Heart left ventricle (tissue), 16 donors: ENCODE results near the gene ATG2B. TPM values are rescaled to one million over a fixed set of nuclear protein-coding genes. Genes with fewer than 3 reads are reported as not detected.

Experiments used
- ATAC-seq, 4 donors: fragments of 200-7000 bp; cut with Tn5 transposase; one replicate each; pipeline ENCODE4 v1.9.1; 2020 to 2022; ENCODE audit warnings: moderate library complexity in 4 of 4, mild to moderate bottlenecking in 3 of 4, moderate number of reproducible peaks in 1 of 4
- DNase-seq, 5 donors: peaks; one replicate each; pipeline ENCODE4 v3.0.0-alpha.2; 2020
- H3K27ac ChIP-seq, 12 donors: fragments of 200-600 bp; sonication (generic) in 4 of 12; one replicate each; pipeline versions ENCODE4 v1.5.0 to v1.8.0; 2016 to 2022; ENCODE audit warnings: mild to moderate bottlenecking in 2 of 12
- H3K27me3 ChIP-seq, 9 donors: fragments of 200-600 bp; sonication (generic) in 2 of 9; one replicate each; pipeline versions ENCODE4 v1.5.1 to v1.8.0; 2016 to 2022; ENCODE audit warnings: mild to moderate bottlenecking in 3 of 9
- H3K36me3 ChIP-seq, 9 donors: fragments of 200-600 bp; sonication (generic) in 2 of 9; one replicate each; pipeline versions ENCODE4 v1.5.0 to v1.8.0; 2018 to 2022; ENCODE audit warnings: mild to moderate bottlenecking in 2 of 9
- H3K4me1 ChIP-seq, 12 donors: fragments of 200-600 bp; sonication (generic) in 4 of 12; one replicate each; pipeline versions ENCODE4 v1.5.0 to v1.8.0; 2016 to 2022; ENCODE audit warnings: mild to moderate bottlenecking in 3 of 12
- H3K4me3 ChIP-seq, 12 donors: fragments of 200-600 bp; sonication (generic) in 4 of 12; one replicate each; pipeline versions ENCODE4 v1.5.0 to v1.8.0; 2017 to 2022; ENCODE audit warnings: mild to moderate bottlenecking in 9 of 12, moderate library complexity in 4 of 12
- H3K9me3 ChIP-seq, 12 donors: fragments of 200-600 bp; sonication (generic) in 4 of 12; one replicate each; pipeline versions ENCODE4 v1.5.0 to v1.8.0; 2016 to 2022; ENCODE audit warnings: mild to moderate bottlenecking in 1 of 12
- CTCF ChIP-seq, 12 donors: fragments of 200-600 bp; sonication (generic) in 4 of 12; IDR thresholded peaks; one replicate each; pipeline versions ENCODE4 v1.5.0 to v1.8.0; 2018 to 2022; ENCODE audit warnings: antibody characterized with exemption in 12 of 12, mild to moderate bottlenecking in 5 of 12
- POLR2A ChIP-seq, 2 donors: fragments of 450-650 bp; IDR thresholded peaks; one replicate each; pipeline ENCODE4 v1.6.1; 2017; ENCODE audit warnings: antibody characterized with exemption in 2 of 2, mild to moderate bottlenecking in 2 of 2, moderate library complexity in 2 of 2
- WGBS, 4 donors: extraction: QIAGEN DNeasy Blood & Tissue Kit in 2 of 4; methylation state at CpG; one replicate each; pipeline versions ENCODE4 v1.1.5 to v1.1.7; 2013 to 2018; 5-methylcytosine and 5-hydroxymethylcytosine counted together
- intact Hi-C, 10 donors: fragments of 100-400 bp; cut with DNase I; formaldehyde crosslinking; loops; one replicate each; pipeline versions ENCODE4 v1.11.1 to v1.14.2; 2022
- polyA plus RNA-seq, 2 donors: library from polyadenylated mRNA; stranded (reverse); fragments of 200-250 nt; gene quantifications; one replicate each; pipeline ENCODE4 v1.2.3, GENCODE V29; 2013
- total RNA-seq, 9 donors: library from RNA; depleted of rRNA in 2 of 9; stranded (reverse); fragments of >200 nt in 2 of 9; fragmentation: NEBNext Ultra II Directional in 3 of 9; extraction: Animal tissue kit (Norgen Biotek cat#: 25700) in 3 of 9; gene quantifications; one replicate each; pipeline versions ENCODE4 v1.1.0 to v1.2.4, GENCODE V29; 2016 to 2023
- donor health status: ischemic (EF 13 %, LVEDD 7.1; RV severe dilation, severe dysfunction).
- donor health status: healthy with polysubstance abuse.
- donor health status: DM: no; HTN: yes; CAD: no.
- donor health status: DM: no; HTN: no; CAD: no.
- donor health status: ischemic (EF 25% LVEDD 6.9; RV normal size, moderate dysfunction).
- donor health status: ischemic (EF 25% LVEDD 5.7; RV mildly dilated, moderate dysfunction).
- donor health status: healthy.
- donor health status: DM: yes; HTN: yes; CAD: no.
- donor health status: ischemic (EF 35%, LVEDD 5.7; RV mildly dilated, moderate dysfunction).
- donor health status: nonischemic (EF 11% LVEDD 7.7; RV severe dilation, severe dysfunction).
- donor health status: DM: yes; HTN: yes; CAD: no.
- donor health status: PGD.
- donor health status: ischemic (EF 29% LVEDD 5.4; RV normal size, mild dysfunction).
- donor health status: nonischemic (EF 23%, LVEDD 6.1; RV moderate dilation, normal function).

ATG2B gene
- total and polyA plus RNA-seq, 11 donors, result 2.7 to 19.5 (median 15.6) TPM

GRCh38 chr14:96309133-96309895 is 53.8 kb downstream of the ATG2B start:
- no peaks in the 10 kb centered on the region for H3K9me3 ChIP-seq
- intact Hi-C loops, result loop anchor here in 1 of 10 donors (10.0 kb wide), 1 partner anchor 255 kb away; no protein-coding TSS in a partner anchor
- DNase-seq, result no peak
- WGBS, 4 donors, result 94 to 96% (median 95%) methylated on average over 8 of the region's 8 CpGs
- TF ChIP-seq CTCF (IDR thresholded peaks at IDR 0.05) (no peak), POLR2A (IDR thresholded peaks at IDR 0.05) (no peak)
- no peaks in the 10 kb centered on the region for H3K4me1 ChIP-seq
- H3K27ac ChIP-seq, result no peak overlapping the region
- H3K36me3 ChIP-seq, result peaks cover 0 to 98% (median 95%) of the 10 kb centered on the region in 9 donors
- no peak overlapping the region for H3K4me3 ChIP-seq
- ATAC-seq, result no peak
- no peaks in the 10 kb centered on the region for H3K27me3 ChIP-seq

DNA sequence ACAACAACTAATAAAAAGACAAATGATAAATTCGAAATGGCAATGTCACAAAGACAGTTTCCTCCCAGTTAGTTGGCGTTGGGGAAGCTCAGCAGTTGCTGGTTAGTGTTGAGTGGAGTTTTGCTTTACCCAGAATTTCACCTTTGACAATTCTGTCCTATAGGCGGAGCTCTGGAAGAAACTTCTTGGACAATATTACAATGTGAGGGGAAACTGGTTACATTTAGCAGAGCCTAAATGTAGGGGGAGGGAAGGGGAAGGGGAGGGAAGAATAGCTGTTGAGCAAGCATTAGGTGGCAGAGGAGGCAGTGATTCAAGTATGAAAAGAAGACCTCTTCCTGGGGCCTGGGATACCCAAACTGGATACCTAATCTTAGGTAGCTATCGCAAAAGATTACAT is 55.7 kb downstream of the ATG2B start:
- H3K27ac ChIP-seq, result no peak overlapping the region
- DNase-seq (no peak), ATAC-seq (no peak)
- TF ChIP-seq CTCF (IDR thresholded peaks at IDR 0.05) (no peak), POLR2A (IDR thresholded peaks at IDR 0.05) (no peak)
- no peaks in the 10 kb centered on the region for H3K27me3 ChIP-seq
- 84 to 85% (median 84%) methylated on average over 4 of the region's 4 CpGs for WGBS, 4 donors
- no peaks in the 10 kb centered on the region for H3K9me3 ChIP-seq
- no peak overlapping the region for H3K4me3 ChIP-seq
- H3K4me1 ChIP-seq, result no peaks in the 10 kb centered on the region
- peaks cover 0 to 98% (median 95%) of the 10 kb centered on the region in 9 donors for H3K36me3 ChIP-seq
- intact Hi-C loops, result loop anchor here in 1 of 10 donors (10.0 kb wide), 1 partner anchor 257 kb away; no protein-coding TSS in a partner anchor

DNA sequence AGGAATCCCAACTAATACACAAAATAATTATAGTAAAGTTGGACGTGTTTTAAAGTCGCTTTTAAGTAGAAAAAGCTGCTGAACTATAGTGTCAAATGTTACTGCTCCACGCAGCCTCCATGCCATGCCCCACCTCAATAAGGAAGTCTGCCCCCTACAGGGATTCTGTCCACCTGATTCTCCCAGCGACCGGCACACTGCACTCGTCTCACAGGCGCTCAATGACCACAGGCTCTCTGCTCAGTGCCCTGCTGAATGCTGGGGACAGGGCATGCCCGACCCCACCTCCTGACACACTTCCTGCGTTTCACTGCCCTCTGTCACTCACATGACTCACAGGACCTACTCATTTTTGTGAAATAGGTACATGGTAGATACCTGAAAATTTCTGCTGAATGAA is 58.2 kb downstream of the ATG2B start:
- Histone ChIP-seq H3K36me3 (peaks cover 0 to 98% (median 95%) of the 10 kb centered on the region in 9 donors), H3K9me3 (no peaks in the 10 kb centered on the region), H3K27me3 (no peaks in the 10 kb centered on the region), H3K27ac (no peak overlapping the region), H3K4me3 (no peak overlapping the region), H3K4me1 (no peaks in the 10 kb centered on the region)
- ATAC-seq, result no peak
- DNase-seq, result no peak
- WGBS, 4 donors, result 83 to 84% (median 83%) methylated on average over 9 of the region's 9 CpGs
- intact Hi-C loops, result loop anchor here in 2 of 10 donors (1.0 to 10.0 kb wide), 2 partner anchors 10 to 260 kb away; no protein-coding TSS in a partner anchor
- peak in 2 of 12 donors; percentile 6 to 15 for TF ChIP-seq CTCF (IDR thresholded peaks at IDR 0.05)
- TF ChIP-seq POLR2A (IDR thresholded peaks at IDR 0.05), result no peak

DNA sequence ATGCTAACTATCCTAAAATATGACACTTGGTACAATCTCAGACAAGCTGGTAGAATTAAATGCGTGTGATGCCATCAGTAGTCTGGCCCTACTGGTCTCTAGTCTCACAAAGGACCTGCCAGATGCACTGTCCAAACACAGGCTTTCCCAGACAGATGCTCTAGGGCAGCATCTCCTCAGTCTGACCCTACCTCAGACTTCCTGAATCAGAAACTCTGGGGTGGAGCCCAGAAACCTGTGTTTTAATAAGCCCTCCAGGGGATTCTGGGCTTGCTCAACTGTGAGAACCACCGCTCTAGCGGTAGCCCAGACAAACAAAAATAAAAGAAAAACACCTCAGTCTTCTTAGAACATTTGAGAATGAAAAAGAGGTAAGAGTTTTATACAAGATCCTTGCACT is 59.2 kb downstream of the ATG2B start:
- H3K4me1 ChIP-seq, result no peaks in the 10 kb centered on the region
- intact Hi-C loops, result loop anchor here in 2 of 10 donors (1.0 to 10.0 kb wide), 2 partner anchors 11 to 261 kb away; no protein-coding TSS in a partner anchor
- TF ChIP-seq CTCF (IDR thresholded peaks at IDR 0.05) (no peak), POLR2A (IDR thresholded peaks at IDR 0.05) (no peak)
- H3K4me3 ChIP-seq, result no peak overlapping the region
- peaks cover 0 to 98% (median 93%) of the 10 kb centered on the region in 9 donors for H3K36me3 ChIP-seq
- no peaks in the 10 kb centered on the region for H3K9me3 ChIP-seq
- no peak for DNase-seq
- WGBS, 4 donors, result 83 to 91% (median 86%) methylated on average over 3 of the region's 3 CpGs
- ATAC-seq, result no peak
- H3K27ac ChIP-seq, result no peak overlapping the region
- H3K27me3 ChIP-seq, result no peaks in the 10 kb centered on the region
